SU-DHL-6 (cell line): ENCODE measurements around the gene FOCAD.

Experiments used
- CTCF ChIP-seq: fragments of 200-600 bp; sonication (generic); IDR thresholded peaks from one replicate; pipeline ENCODE4 v1.5.1; 2017; ENCODE audit warnings: antibody characterized with exemption, mild to moderate bottlenecking, low read length, moderate library complexity; ENCODE audit not compliant: insufficient read depth, poor library complexity, severe bottlenecking
- EZH2phosphoT487 ChIP-seq: fragments of 200-600 bp; sonication (generic), shearing (Covaris generic); conservative IDR thresholded peaks from 2 replicates; pipeline ENCODE4 v1.6.1; 2018; ENCODE audit warnings: mild to moderate bottlenecking, antibody characterized with exemption, low read length, moderate library complexity, mixed read lengths

DNA sequence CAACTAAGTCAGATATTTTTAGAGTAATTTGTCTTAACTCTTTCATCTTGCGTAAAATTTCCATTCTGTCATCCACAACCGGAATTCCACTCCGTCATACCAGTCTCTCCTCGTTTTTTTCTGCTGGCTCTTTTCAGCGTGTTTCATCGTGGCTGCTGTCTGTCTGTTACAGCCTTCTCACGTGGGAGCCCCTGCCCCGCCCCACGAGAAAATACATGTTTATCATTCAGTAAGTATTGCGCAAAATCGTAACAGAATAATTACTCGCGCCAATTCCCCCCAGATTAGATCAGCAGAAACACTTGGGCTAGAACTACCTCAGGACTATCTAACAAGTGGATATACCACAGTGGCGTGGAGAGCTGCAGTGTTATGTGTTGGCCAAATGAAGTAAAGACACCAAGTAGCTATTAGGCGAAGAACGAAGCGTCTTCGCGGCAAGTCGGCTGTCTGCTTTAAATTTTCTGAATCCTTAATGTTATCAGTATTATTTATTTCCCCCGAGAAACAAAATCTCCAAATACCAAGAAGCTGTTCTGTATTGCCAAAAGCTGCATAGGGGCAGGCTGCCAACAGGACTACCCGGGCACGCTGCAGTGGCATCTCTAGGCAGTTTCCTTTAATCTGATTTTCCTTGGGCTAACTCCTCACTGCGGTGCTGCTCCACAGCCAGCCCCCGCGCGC lies 566 bp upstream of the FOCAD start:
- TF ChIP-seq EZH2phosphoT487, result no peak
- TF ChIP-seq CTCF, result no peak
